Esophagus muscularis mucosa (tissue), 4 donors: Measurements from ENCODE around the gene IL34. TPM values are rescaled to one million over a fixed set of nuclear protein-coding genes. Genes with fewer than 3 reads are reported as not detected.

Source experiments
- DNase-seq: peaks from one replicate; pipeline ENCODE4 v3.0.0-alpha.2; 2017; ENCODE audit errors: extremely low spot score
- H3K27ac ChIP-seq, 4 donors: fragments of 200-600 bp; sonication (generic); replicated peaks in 1 of 4; 1 replicate in 3 of 4; 2 replicates in 1 of 4; pipeline ENCODE4 v1.5.1; 2016 to 2019; ENCODE audit warnings: mild to moderate bottlenecking in 1 of 4
- H3K27me3 ChIP-seq, 4 donors: fragments of 200-600 bp; sonication (generic); one replicate each; pipeline versions ENCODE4 v1.5.1 to v1.6.0; 2016 to 2019
- H3K36me3 ChIP-seq, 4 donors: fragments of 200-600 bp; sonication (generic); one replicate each; pipeline ENCODE4 v1.5.1; 2016 to 2019
- H3K4me1 ChIP-seq, 4 donors: fragments of 200-600 bp; sonication (generic); one replicate each; pipeline ENCODE4 v1.5.1; 2016 to 2019
- H3K4me3 ChIP-seq, 4 donors: fragments of 200-600 bp; sonication (generic); 1 replicate in 2 of 4; 2 replicates in 2 of 4; pipeline ENCODE4 v1.5.1; 2016 to 2019; ENCODE audit warnings: mild to moderate bottlenecking in 4 of 4, moderate library complexity in 1 of 4
- H3K9me3 ChIP-seq, 4 donors: fragments of 200-600 bp; sonication (generic); 1 replicate in 3 of 4; 2 replicates in 1 of 4; pipeline ENCODE4 v1.5.1; 2016 to 2019
- CTCF ChIP-seq, 3 experiments: fragments of 200-600 bp in 2 of 3; fragments of 450-650 bp in 1 of 3; sonication (generic) in 2 of 3; IDR thresholded peaks; one replicate each; pipeline ENCODE4 v1.5.1; 2017 to 2019; ENCODE audit warnings: antibody characterized with exemption in 3 of 3, mild to moderate bottlenecking in 2 of 3, moderate library complexity in 1 of 3
- EP300 ChIP-seq: sonication (generic); formaldehyde crosslinking; IDR thresholded peaks from one replicate; pipeline ENCODE4 v1.6.1; 2017; ENCODE audit warnings: antibody characterized with exemption
- POLR2A ChIP-seq: fragments of 450-650 bp; IDR thresholded peaks from one replicate; pipeline ENCODE4 v1.6.1; 2017; ENCODE audit warnings: antibody characterized with exemption, moderate library complexity, mild to moderate bottlenecking, low read depth
- POLR2AphosphoS5 ChIP-seq, 2 donors: sonication (generic); formaldehyde crosslinking; IDR thresholded peaks; one replicate each; pipeline ENCODE4 v1.6.1; 2017; ENCODE audit warnings: antibody characterized with exemption in 2 of 2
- WGBS: methylation state at CpG from one replicate; pipeline ENCODE4 v1.1.5; 2018; 5-methylcytosine and 5-hydroxymethylcytosine counted together
- intact Hi-C: fragments of 100-400 bp; cut with DNase I; formaldehyde crosslinking; loops from one replicate; pipeline ENCODE4 v1.15.1; 2023
- total RNA-seq, 4 donors: library from RNA; depleted of rRNA; stranded (reverse); fragments of >200 nt; gene quantifications; one replicate each; pipeline versions ENCODE4 v1.1.0 to v1.2.1, GENCODE V29; 2016

Gene IL34
- total RNA-seq, 4 donors from 2014 or later: 1.7 to 4.7 (median 3.4) TPM

DNA sequence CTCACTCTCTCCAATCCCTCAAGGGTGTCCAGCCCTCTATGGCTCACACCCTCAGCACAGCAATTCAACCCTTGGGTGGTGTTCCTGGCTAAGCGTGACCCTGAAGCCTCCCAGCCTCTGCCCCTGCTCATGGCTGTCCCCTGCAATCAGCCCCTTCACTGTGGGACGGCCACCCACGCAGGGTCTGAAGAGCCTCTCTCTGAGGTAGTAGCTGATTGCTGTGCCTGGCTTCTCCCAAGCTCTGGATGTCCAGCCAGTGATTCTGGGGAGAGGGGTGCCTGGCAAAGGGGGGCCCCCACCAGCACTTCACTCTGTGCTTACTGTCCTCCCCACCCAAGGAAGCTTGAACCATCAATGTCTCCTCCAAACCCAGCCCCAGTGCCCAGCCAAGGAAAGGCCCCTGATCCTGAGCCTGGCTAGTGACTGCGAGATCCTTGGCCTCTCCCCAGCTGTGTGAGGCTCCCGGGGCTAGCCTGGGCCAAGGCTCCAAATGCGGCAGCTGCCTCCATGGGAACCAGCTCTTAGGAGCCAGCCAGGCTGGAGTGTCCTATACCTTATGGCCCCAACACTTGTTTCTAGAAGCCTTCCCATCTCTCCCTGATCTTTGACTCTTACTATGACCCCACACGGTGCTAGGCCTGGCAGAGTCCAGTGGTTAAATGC is 29.6 kb downstream of the IL34 start:
- Histone ChIP-seq H3K4me1 (peaks cover 13 to 43% (median 34%) of the 10 kb centered on the region in 4 donors), H3K27ac (peak overlapping the region; percentile 34 to 99 (median 46)), H3K27me3 (no peaks in the 10 kb centered on the region), H3K36me3 (peaks cover 57 to 96% (median 81%) of the 10 kb centered on the region in 4 donors), H3K9me3 (no peaks in the 10 kb centered on the region), H3K4me3 (no peak overlapping the region)
- WGBS: 81% methylated on average over 3 of the region's 7 CpGs
- TF ChIP-seq CTCF (IDR thresholded peaks at IDR 0.05) (no peak), POLR2AphosphoS5 (IDR thresholded peaks at IDR 0.05) (no peak), EP300 (no peak), POLR2A (no peak)
- intact Hi-C loops: no loop called here
- DNase-seq: no peak

DNA sequence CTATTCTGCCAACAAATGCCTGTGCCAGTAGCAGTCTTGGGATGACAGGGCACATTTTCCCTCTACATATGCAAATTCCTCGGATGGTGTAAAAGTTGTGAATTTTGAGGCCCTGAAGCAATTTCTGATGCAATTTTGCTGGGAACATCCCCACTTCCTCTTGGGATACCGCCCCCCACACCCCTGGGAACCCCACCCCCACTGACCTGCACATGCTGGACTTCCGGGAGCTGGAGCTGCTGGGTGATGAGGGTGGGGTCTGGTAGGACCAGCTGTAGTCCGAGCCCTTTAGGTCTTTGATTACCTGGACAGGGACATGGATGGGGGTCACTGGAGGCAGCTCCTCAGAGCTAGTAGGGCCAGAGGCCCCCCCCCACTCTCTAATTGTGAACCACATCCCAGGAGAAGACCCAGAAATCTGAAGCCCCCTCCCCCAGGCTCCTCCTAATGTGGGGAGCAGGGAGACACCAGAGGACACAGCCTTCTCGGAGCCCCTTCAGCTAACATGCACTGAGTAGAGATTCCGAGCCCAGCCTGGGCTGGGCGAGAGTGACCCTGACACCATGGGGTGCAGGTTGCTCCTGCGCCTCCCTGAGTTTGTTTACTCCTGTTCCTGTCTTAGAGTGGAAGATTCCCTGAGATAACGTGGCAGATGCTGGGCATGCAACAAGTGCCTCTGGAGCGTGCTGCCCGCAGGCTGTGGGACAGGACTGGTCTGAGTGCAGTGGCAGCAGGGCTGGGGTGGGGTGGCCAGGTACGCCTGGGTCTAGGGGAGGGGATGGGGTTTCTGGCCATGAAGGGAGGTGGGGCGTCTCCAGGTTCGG is 30.5 kb downstream of the IL34 start:
- H3K27ac ChIP-seq: peak overlapping the region; percentile 34 to 99 (median 46)
- intact Hi-C loops: no loop called here
- no peak for DNase-seq

DNA sequence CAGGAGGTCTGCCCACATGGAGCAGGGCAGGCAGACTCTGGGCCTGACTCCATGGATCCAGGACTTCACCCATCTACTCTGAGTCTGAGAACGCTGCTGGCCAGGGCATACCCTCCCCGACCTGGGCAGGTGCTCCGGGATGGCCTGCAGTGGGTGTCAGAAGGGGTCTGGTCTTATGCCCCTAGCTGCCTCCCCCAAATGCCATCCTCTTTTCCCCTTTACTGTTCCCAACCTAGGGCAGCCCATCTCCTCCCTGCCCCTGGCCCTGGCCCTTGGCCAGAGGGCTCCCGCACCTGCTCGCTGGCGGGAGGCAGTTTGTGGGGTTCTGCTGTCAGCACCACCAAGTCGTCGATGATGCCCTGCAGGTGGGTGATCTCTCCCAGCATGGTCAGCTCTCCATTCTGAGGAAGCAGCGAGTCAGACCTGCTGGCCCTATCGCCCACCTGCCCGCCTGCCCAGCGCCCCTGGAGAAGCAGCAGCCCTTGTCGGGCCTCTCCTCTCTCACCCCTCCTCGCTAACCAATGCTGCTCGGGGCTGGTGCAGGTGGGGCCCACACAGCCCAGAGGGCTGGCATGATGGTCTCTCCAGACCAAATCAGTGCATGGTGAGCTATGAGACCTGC is 31.3 kb downstream of the IL34 start:
- peak overlapping the region; percentile 34 to 99 (median 46) for H3K27ac ChIP-seq
- no peaks in the 10 kb centered on the region for H3K27me3 ChIP-seq
- no peaks in the 10 kb centered on the region for H3K9me3 ChIP-seq
- intact Hi-C loops: no loop called here
- H3K4me1 ChIP-seq: peaks cover 28 to 60% (median 51%) of the 10 kb centered on the region in 4 donors
- H3K36me3 ChIP-seq: peaks cover 53 to 82% (median 67%) of the 10 kb centered on the region in 4 donors
- WGBS: 88% methylated on average over 8 of the region's 15 CpGs
- no peak overlapping the region for H3K4me3 ChIP-seq
- TF ChIP-seq POLR2AphosphoS5 (IDR thresholded peaks at IDR 0.05) (no peak), POLR2A (no peak), CTCF (IDR thresholded peaks at IDR 0.05) (no peak), EP300 (no peak)
- no peak for DNase-seq

More for the DNA sequence above, 30.5 kb downstream of the IL34 start:
- Histone ChIP-seq H3K27me3 (no peaks in the 10 kb centered on the region), H3K4me3 (no peak overlapping the region), H3K9me3 (no peaks in the 10 kb centered on the region), H3K4me1 (peaks cover 21 to 52% (median 44%) of the 10 kb centered on the region in 4 donors), H3K36me3 (peaks cover 53 to 87% (median 72%) of the 10 kb centered on the region in 4 donors)
- WGBS: 86% methylated on average over 10 of the region's 14 CpGs
- no peak for TF ChIP-seq EP300
- no peak for TF ChIP-seq POLR2AphosphoS5 (IDR thresholded peaks at IDR 0.05)
- no peak for TF ChIP-seq POLR2A

DNA sequence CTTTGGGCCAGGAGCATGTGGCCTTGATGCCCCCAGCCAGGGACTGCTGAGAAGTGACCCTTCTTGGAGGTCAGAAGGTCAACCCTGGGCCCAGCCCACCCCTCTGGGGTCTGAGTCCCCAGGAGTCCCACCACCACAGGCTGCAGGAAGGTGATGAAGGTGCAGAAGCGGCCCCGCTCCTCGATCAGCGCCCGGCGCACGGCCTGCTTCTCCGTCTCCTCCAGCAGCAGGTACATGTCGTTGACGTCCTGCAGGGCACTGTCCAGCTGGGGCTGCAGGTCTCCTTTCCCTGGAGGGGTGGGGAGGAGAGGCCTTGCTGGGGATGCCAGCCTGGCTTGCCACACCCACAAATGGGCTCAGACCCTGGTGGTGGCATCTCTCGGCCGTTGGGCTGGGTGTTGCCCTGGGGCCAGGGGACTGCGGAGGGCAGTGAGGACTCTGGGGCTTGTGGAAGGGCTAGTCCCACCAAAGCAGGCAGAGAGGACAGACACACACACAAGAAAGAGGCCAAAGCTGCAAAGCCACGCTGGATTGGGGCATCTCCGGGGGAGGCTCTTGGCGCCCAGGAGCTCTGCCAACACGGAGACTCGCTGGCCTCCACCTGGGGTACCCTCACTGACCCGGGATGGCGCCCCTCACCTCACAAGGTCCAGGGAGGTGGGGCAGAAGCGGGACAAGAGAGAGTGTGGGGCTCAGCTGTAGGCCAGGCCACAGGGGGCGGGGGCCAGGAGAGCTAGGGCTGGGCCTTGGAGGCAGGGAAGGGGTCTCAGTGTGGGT is 31.9 kb downstream of the IL34 start:
- peaks cover 35 to 67% (median 58%) of the 10 kb centered on the region in 4 donors for H3K4me1 ChIP-seq
- peaks cover 53 to 81% (median 62%) of the 10 kb centered on the region in 4 donors for H3K36me3 ChIP-seq
- no peak for TF ChIP-seq CTCF (IDR thresholded peaks at IDR 0.05)
- TF ChIP-seq POLR2A: no peak
- no peak for TF ChIP-seq EP300
- TF ChIP-seq POLR2AphosphoS5 (IDR thresholded peaks at IDR 0.05): no peak
- WGBS: 91% methylated on average over 10 of the region's 22 CpGs
- no peaks in the 10 kb centered on the region for H3K9me3 ChIP-seq
- intact Hi-C loops: no loop called here
- H3K4me3 ChIP-seq: no peak overlapping the region
- DNase-seq: no peak
- H3K27me3 ChIP-seq: no peaks in the 10 kb centered on the region
- peak overlapping the region; percentile 86 to 99 (median 93) for H3K27ac ChIP-seq
